ENCODE data around the gene NUCKS1. TPM values are rescaled to one million over a fixed set of nuclear protein-coding genes. Genes with fewer than 3 reads are reported as not detected.

The NUCKS1 gene
- total RNA-seq, 1 donor from 2014 or later, result 42.1 TPM

- Histone ChIP-seq H3K4me3 (no peak overlapping the region), H3K27me3 (no peaks in the 10 kb centered on the region), H3K4me1 (no peaks in the 10 kb centered on the region), H3K27ac (no peak overlapping the region), H3K36me3 (peaks cover 55 to 68% of the 10 kb centered on the region in 2 donors), H3K9me3 (no peaks in the 10 kb centered on the region)
- intact Hi-C loops (cut with DNase I), result no loop called here
- DNase-seq (ENCODE audit: low spot score in 2 of 2), result no peak
- no peak for TF ChIP-seq CTCF (IDR thresholded peaks at IDR 0.05)
These were observed 33.4 kb downstream of the NUCKS1 start for GRCh38 chr1:205716371-205717132.

- Histone ChIP-seq H3K36me3 (peaks cover 47 to 58% of the 10 kb centered on the region in 2 donors), H3K27ac (no peak overlapping the region), H3K4me3 (no peak overlapping the region), H3K27me3 (no peaks in the 10 kb centered on the region), H3K4me1 (peaks cover 0 to 4% of the 10 kb centered on the region in 2 donors), H3K9me3 (no peaks in the 10 kb centered on the region)
- intact Hi-C loops (cut with DNase I), result no loop called here
- TF ChIP-seq CTCF (IDR thresholded peaks at IDR 0.05), result no peak
- DNase-seq (ENCODE audit: low spot score in 2 of 2), result no peak
These were observed 34.4 kb downstream of the NUCKS1 start for GRCh38 chr1:205715628-205716027.

- no peak for DNase-seq (ENCODE audit: low spot score in 2 of 2)
- TF ChIP-seq CTCF (IDR thresholded peaks at IDR 0.05), result no peak
- no peak overlapping the region for H3K4me3 ChIP-seq
- peaks cover 0 to 5% of the 10 kb centered on the region in 2 donors for H3K4me1 ChIP-seq
- no peaks in the 10 kb centered on the region for H3K9me3 ChIP-seq
- H3K27ac ChIP-seq, result no peak overlapping the region
- intact Hi-C loops (cut with DNase I), result loop anchor here (5.0 kb wide), 1 partner anchor 38 kb away; no protein-coding TSS in a partner anchor
- no peaks in the 10 kb centered on the region for H3K27me3 ChIP-seq
- peaks cover 40 to 51% of the 10 kb centered on the region in 2 donors for H3K36me3 ChIP-seq
These were observed 35.1 kb downstream of the NUCKS1 start for GRCh38 chr1:205714906-205715246.

GRCh38 chr1:205714190-205714905 is 35.6 kb downstream of the NUCKS1 start:
- peaks cover 34 to 46% of the 10 kb centered on the region in 2 donors for H3K36me3 ChIP-seq
- H3K9me3 ChIP-seq, result no peaks in the 10 kb centered on the region
- no peaks in the 10 kb centered on the region for H3K27me3 ChIP-seq
- H3K27ac ChIP-seq, result no peak overlapping the region
- DNase-seq (ENCODE audit: low spot score in 2 of 2), result no peak
- H3K4me1 ChIP-seq, result peaks cover 0 to 5% of the 10 kb centered on the region in 2 donors
- no peak for TF ChIP-seq CTCF (IDR thresholded peaks at IDR 0.05)
- no peak overlapping the region for H3K4me3 ChIP-seq
- intact Hi-C loops (cut with DNase I), result loop anchor here (5.0 kb wide), 1 partner anchor 37 kb away; no protein-coding TSS in a partner anchor

GRCh38 chr1:205711105-205712048 is 38.6 kb downstream of the NUCKS1 start:
- H3K27ac ChIP-seq, result peak overlapping the region in 1 of 2 donors; percentile 65
- H3K36me3 ChIP-seq, result peaks cover 9 to 16% of the 10 kb centered on the region in 2 donors
- no peak overlapping the region for H3K4me3 ChIP-seq
- TF ChIP-seq CTCF (IDR thresholded peaks at IDR 0.05), result peak; percentile 69 to 87 (median 85)
- no peaks in the 10 kb centered on the region for H3K9me3 ChIP-seq
- DNase-seq (ENCODE audit: low spot score in 2 of 2), result peak in 1 of 2 donors; percentile 86
- H3K4me1 ChIP-seq, result peaks cover 0 to 5% of the 10 kb centered on the region in 2 donors
- no peaks in the 10 kb centered on the region for H3K27me3 ChIP-seq
- intact Hi-C loops (cut with DNase I), result loop anchor here (1.0 to 5.0 kb wide), 3 partner anchors 34 to 119 kb away; no protein-coding TSS in a partner anchor
